ENCODE data around the gene CLCN2.

The CLCN2 gene

DNA sequence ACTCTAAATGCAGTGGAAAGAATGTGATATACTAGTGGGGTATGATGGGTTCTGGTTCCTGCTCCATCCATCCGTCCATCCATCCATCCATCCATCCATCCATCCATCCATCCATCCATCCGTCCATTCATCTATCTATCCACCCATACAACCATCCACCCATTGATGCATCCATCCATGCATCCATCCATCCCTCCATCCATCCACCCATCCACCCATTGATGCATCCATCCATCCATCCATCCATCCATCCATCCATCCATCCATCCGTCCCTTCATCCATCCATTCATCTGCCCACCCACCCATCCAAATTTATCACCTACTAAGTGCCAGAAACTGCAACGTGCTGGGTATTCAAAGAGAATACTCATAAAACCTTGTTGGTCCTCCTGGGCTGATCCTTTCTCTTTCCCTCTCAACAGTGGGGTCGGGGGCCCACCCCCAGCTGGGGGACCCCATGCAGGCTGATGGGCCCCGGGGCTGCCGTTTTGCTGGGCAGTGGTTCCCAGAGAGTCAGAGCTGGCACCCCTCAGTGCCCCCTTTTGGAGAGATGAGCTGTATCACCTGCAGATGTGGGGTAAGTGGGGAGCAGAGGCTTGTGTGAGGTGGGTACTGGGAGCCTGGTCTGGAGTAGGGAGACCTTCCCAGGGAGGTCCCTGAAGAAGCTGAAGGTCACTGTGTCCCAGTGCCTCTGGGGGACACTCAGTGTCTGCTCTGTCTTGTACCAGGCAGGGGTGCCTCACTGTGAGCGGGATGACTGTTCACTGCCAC is 26.9 kb upstream of the CLCN2 start:
- Histone ChIP-seq H3K4me3 (replicated peaks; ENCODE audit: insufficient read depth, low read length) (no peak overlapping the region), H3K27ac (replicated peaks) (no peak overlapping the region), H3K27me3 (ENCODE audit: insufficient read depth, poor library complexity, severe bottlenecking) (peaks cover 6% of the 10 kb centered on the region)
- TF ChIP-seq, protein P1, sequence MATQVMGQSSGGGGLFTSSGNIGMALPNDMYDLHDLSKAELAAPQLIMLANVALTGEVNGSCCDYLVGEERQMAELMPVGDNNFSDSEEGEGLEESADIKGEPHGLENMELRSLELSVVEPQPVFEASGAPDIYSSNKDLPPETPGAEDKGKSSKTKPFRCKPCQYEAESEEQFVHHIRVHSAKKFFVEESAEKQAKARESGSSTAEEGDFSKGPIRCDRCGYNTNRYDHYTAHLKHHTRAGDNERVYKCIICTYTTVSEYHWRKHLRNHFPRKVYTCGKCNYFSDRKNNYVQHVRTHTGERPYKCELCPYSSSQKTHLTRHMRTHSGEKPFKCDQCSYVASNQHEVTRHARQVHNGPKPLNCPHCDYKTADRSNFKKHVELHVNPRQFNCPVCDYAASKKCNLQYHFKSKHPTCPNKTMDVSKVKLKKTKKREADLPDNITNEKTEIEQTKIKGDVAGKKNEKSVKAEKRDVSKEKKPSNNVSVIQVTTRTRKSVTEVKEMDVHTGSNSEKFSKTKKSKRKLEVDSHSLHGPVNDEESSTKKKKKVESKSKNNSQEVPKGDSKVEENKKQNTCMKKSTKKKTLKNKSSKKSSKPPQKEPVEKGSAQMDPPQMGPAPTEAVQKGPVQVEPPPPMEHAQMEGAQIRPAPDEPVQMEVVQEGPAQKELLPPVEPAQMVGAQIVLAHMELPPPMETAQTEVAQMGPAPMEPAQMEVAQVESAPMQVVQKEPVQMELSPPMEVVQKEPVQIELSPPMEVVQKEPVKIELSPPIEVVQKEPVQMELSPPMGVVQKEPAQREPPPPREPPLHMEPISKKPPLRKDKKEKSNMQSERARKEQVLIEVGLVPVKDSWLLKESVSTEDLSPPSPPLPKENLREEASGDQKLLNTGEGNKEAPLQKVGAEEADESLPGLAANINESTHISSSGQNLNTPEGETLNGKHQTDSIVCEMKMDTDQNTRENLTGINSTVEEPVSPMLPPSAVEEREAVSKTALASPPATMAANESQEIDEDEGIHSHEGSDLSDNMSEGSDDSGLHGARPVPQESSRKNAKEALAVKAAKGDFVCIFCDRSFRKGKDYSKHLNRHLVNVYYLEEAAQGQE (IDR thresholded peaks at IDR 0.05; ENCODE audit: insufficient replicate concordance, low read depth) = no peak
- TF ChIP-seq SPI1 (IDR thresholded peaks at IDR 0.05; ENCODE audit: borderline replicate concordance, low read depth) (no peak), GABPA (IDR thresholded peaks at IDR 0.05; ENCODE audit: low read depth) (no peak), CTCF (IDR thresholded peaks at IDR 0.05; ENCODE audit: insufficient read depth, low read length) (no peak), POLR2AphosphoS5 (IDR thresholded peaks at IDR 0.05; ENCODE audit: low read depth) (no peak)
- DNase-seq (ENCODE audit: low read depth in 1 of 2, low spot score in 1 of 2) = no peak

- DNase-seq (ENCODE audit: low read depth in 1 of 2, low spot score in 1 of 2) = no peak
- no peak overlapping the region for H3K27ac ChIP-seq (replicated peaks)
- peaks cover 7% of the 10 kb centered on the region for H3K27me3 ChIP-seq (ENCODE audit: insufficient read depth, poor library complexity, severe bottlenecking)
- TF ChIP-seq, protein P1 (IDR thresholded peaks at IDR 0.05; ENCODE audit: insufficient replicate concordance, low read depth) = no peak
- TF ChIP-seq GABPA (IDR thresholded peaks at IDR 0.05; ENCODE audit: low read depth) (no peak), CTCF (IDR thresholded peaks at IDR 0.05; ENCODE audit: insufficient read depth, low read length) (no peak), POLR2AphosphoS5 (IDR thresholded peaks at IDR 0.05; ENCODE audit: low read depth) (no peak), SPI1 (IDR thresholded peaks at IDR 0.05; ENCODE audit: borderline replicate concordance, low read depth) (no peak)
- no peak overlapping the region for H3K4me3 ChIP-seq (replicated peaks; ENCODE audit: insufficient read depth, low read length)
Measured at GRCh38 chr3:184387174-184387714, 25.8 kb upstream of the CLCN2 start.

DNA sequence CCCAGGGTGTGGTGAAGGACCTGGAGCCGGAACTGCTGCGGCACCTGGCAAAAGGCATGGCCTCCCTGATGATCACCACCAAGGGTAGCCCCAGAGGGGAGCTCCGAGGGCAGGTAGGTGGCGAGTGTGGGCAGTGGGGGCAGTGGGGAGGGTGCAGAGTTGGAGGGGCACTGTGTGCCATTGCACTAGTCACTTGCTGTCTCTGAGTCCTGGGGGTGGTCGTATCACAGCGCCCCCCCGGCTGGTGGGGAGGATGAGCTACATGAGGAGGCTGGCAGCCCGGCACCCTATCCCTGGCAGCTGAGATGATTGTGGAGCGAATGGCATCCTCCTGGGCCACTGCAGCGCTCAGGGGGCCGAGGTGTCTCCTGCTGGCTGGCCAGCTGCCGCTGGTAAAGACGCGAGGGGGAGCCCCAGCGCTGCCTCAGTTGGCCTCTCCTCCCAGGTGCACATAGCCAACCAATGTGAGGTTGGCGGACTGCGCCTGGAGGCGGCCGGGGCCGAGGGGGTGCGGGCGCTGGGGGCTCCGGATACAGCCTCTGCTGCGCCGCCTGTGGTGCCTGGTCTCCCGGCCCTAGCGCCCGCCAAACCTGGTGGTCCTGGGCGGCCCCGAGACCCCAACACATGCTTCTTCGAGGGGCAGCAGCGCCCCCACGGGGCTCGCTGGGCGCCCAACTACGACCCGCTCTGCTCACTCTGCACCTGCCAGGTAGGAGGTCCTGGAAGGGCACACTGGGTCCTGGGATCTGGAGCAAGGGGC is 24.8 kb upstream of the CLCN2 start:
- H3K4me3 ChIP-seq (replicated peaks; ENCODE audit: insufficient read depth, low read length) = no peak overlapping the region
- no peak for DNase-seq (ENCODE audit: low read depth in 1 of 2, low spot score in 1 of 2)
- H3K27ac ChIP-seq (replicated peaks) = no peak overlapping the region
- H3K27me3 ChIP-seq (ENCODE audit: insufficient read depth, poor library complexity, severe bottlenecking) = peaks cover 17% of the 10 kb centered on the region
- TF ChIP-seq SPI1 (IDR thresholded peaks at IDR 0.05; ENCODE audit: borderline replicate concordance, low read depth) (no peak), CTCF (IDR thresholded peaks at IDR 0.05; ENCODE audit: insufficient read depth, low read length) (no peak), POLR2AphosphoS5 (IDR thresholded peaks at IDR 0.05; ENCODE audit: low read depth) (no peak), GABPA (IDR thresholded peaks at IDR 0.05; ENCODE audit: low read depth) (no peak)
- TF ChIP-seq, protein P1 (IDR thresholded peaks at IDR 0.05; ENCODE audit: insufficient replicate concordance, low read depth) = no peak
